Gastrocnemius medialis (tissue), 4 donors: ENCODE measurements around the gene CDK2AP2. TPM values are rescaled to one million over a fixed set of nuclear protein-coding genes. Genes with fewer than 3 reads are reported as not detected.

Source experiments
- ATAC-seq, 2 donors: fragments of 150-250 bp; one replicate each; pipeline ENCODE4 v1.9.1; 2016
- DNase-seq, 2 donors: peaks; one replicate each; pipeline ENCODE4 v3.0.0-alpha.2; 2019
- H3K27ac ChIP-seq, 4 donors: fragments of 200-600 bp; sonication (generic); 1 replicate in 1 of 4; 2 replicates in 3 of 4; pipeline ENCODE4 v1.5.1; 2016 to 2018; ENCODE audit warnings: mild to moderate bottlenecking in 2 of 4, moderate library complexity in 1 of 4
- H3K27me3 ChIP-seq, 3 donors: fragments of 200-600 bp; sonication (generic) in 2 of 3; 1 replicate in 1 of 3; 2 replicates in 2 of 3; pipeline versions ENCODE4 v1.5.1 to v1.6.0; 2016 to 2019; ENCODE audit warnings: mild to moderate bottlenecking in 1 of 3, moderate library complexity in 1 of 3
- H3K36me3 ChIP-seq, 2 donors: fragments of 200-600 bp; sonication (generic) in 1 of 2; one replicate each; pipeline ENCODE4 v1.5.1; 2017 to 2018
- H3K4me1 ChIP-seq, 2 donors: fragments of 200-600 bp; sonication (generic) in 1 of 2; one replicate each; pipeline ENCODE4 v1.5.1; 2016 to 2017; ENCODE audit warnings: mild to moderate bottlenecking in 2 of 2
- H3K4me3 ChIP-seq, 4 donors: fragments of 200-600 bp; sonication (generic) in 3 of 4; 1 replicate in 1 of 4; 2 replicates in 3 of 4; pipeline ENCODE4 v1.5.1; 2016 to 2019; ENCODE audit warnings: mild to moderate bottlenecking in 2 of 4
- H3K9me3 ChIP-seq, 3 donors: fragments of 200-600 bp; sonication (generic) in 2 of 3; 1 replicate in 1 of 3; 2 replicates in 2 of 3; pipeline ENCODE4 v1.5.1; 2016 to 2019
- POLR2A ChIP-seq, 2 donors: fragments of 450-650 bp; IDR thresholded peaks; one replicate each; pipeline ENCODE4 v1.6.1; 2017; ENCODE audit warnings: antibody characterized with exemption in 2 of 2, mild to moderate bottlenecking in 2 of 2, moderate library complexity in 2 of 2
- in situ Hi-C, 4 donors: fragments of 200-750 bp; cut with MboI; loops; one replicate each; pipeline versions ENCODE4 v1.15.0 to v1.8.0; 2017; ENCODE audit warnings: low sequenced_read_pairs in 4 of 4
- intact Hi-C: fragments of 100-400 bp; cut with DNase I; formaldehyde crosslinking; loops from one replicate; pipeline ENCODE4 v1.15.1; 2023; ENCODE audit warnings: low total_unique reads
- total RNA-seq, 4 donors: library from RNA; depleted of rRNA; stranded (reverse); fragments of >200 nt; gene quantifications; one replicate each; pipeline versions ENCODE4 v1.1.0 to v1.2.3, GENCODE V29; 2016
- TF ChIP-seq, protein P1 (sequence below), 5 experiments: fragments of 450-650 bp in 3 of 5; fragments of 200-600 bp in 2 of 5; sonication (generic) in 2 of 5; IDR thresholded peaks in 4 of 5; conservative IDR thresholded peaks in 1 of 5; 1 replicate in 4 of 5; 2 replicates in 1 of 5; pipeline ENCODE4 v1.5.1; 2016 to 2019; ENCODE audit warnings: antibody characterized with exemption in 5 of 5, mild to moderate bottlenecking in 3 of 5, moderate library complexity in 3 of 5

The CDK2AP2 gene
- total RNA-seq, 4 donors from 2014 or later: 24.1 to 47.5 (median 37.3) TPM

DNA sequence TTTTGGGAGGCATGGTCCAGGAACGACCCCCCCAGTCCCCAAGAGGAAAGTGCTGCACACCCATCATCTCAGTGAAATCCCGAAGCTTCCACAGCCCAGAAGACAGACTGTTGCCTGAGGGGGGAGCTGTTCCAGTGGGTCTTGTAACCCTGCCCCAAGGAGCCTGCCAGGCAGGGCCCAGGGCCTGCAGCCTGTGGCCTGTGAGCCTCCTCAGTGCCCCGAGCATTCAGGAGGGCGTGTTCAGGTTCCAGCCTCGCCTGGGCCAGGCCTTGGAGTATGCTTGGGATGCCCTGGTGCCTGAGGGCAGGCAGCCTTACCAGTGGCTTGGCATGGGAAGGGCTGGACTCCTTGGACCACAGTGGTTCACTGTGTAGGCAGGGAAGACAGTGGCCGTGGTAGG is 33.2 kb upstream of the CDK2AP2 start:
- ATAC-seq (no peak), DNase-seq (no peak)
- Histone ChIP-seq H3K4me3 (no peak overlapping the region), H3K27me3 (no peaks in the 10 kb centered on the region), H3K27ac (no peak overlapping the region), H3K36me3 (no peaks in the 10 kb centered on the region), H3K9me3 (no peaks in the 10 kb centered on the region), H3K4me1 (peaks cover 4 to 8% of the 10 kb centered on the region in 2 donors)
- in situ Hi-C loops (no loop called here), intact Hi-C loops (no loop called here)
- TF ChIP-seq POLR2A (IDR thresholded peaks at IDR 0.05): no peak
- TF ChIP-seq, protein P1, sequence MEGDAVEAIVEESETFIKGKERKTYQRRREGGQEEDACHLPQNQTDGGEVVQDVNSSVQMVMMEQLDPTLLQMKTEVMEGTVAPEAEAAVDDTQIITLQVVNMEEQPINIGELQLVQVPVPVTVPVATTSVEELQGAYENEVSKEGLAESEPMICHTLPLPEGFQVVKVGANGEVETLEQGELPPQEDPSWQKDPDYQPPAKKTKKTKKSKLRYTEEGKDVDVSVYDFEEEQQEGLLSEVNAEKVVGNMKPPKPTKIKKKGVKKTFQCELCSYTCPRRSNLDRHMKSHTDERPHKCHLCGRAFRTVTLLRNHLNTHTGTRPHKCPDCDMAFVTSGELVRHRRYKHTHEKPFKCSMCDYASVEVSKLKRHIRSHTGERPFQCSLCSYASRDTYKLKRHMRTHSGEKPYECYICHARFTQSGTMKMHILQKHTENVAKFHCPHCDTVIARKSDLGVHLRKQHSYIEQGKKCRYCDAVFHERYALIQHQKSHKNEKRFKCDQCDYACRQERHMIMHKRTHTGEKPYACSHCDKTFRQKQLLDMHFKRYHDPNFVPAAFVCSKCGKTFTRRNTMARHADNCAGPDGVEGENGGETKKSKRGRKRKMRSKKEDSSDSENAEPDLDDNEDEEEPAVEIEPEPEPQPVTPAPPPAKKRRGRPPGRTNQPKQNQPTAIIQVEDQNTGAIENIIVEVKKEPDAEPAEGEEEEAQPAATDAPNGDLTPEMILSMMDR (IDR thresholded peaks at IDR 0.05 in 4 of 5, conservative IDR thresholded peaks at IDR 0.05 in 1 of 5): no peak

DNA sequence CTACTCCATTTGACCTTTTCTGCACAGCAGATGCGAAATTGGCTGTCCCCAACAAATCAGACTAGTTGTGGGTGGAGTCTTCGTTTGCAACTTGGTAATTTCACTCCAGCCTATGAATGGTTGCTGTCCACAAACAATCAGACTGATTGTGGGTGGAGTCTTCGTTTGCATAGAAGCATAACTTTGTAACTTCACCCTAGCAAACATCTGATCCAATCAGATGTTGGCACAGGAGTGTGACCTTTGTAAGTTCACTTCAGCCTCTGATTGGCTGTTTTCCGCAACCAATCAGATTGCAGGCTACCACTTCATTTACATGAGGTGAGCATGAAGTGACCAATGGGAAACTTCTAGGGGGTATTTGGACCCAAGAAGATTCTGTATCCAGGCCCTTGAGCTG is 31.6 kb upstream of the CDK2AP2 start:
- TF ChIP-seq POLR2A (IDR thresholded peaks at IDR 0.05): no peak
- TF ChIP-seq, protein P1 (IDR thresholded peaks at IDR 0.05 in 4 of 5, conservative IDR thresholded peaks at IDR 0.05 in 1 of 5): no peak
- intact Hi-C loops: no loop called here
- ATAC-seq (no peak), DNase-seq (no peak)
- H3K4me3 ChIP-seq: no peak overlapping the region
- no peaks in the 10 kb centered on the region for H3K27me3 ChIP-seq
- no peaks in the 10 kb centered on the region for H3K9me3 ChIP-seq
- no peak overlapping the region for H3K27ac ChIP-seq
- in situ Hi-C loops: no loop called here
- no peaks in the 10 kb centered on the region for H3K36me3 ChIP-seq
- H3K4me1 ChIP-seq: peaks cover 0 to 4% of the 10 kb centered on the region in 2 donors

DNA sequence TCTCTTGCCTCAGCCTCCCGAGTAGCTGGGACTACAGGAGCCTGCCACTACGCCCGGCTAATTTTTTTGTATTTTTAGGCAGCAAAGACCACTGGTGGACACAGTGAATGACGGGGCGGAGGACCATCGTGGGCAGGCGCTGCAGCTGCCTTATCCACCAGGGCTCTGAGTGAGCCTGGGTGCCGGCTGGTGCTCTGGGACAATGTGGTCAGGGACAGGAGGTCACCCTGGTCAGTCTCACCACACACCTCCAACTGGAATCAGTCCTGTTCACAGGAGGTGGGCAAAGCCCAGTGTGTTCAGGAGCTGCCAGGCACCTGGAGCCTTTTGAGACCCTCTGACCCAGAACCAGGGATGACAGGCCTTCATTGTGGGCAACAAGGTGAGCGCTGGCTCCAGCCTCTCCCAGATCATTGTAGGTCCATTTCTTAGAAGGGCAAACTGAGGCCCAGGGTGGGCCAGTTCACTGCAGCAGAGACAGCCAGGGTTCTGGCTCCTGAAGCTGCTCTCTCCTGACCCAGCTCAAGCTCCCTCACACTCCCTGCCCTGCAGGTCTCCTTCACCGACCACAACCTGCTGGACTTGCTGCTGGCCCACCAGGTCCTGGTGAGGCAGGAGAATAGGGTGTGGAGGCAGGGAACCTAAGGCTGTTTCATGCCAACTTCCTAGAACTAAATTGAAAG is 31.0 kb upstream of the CDK2AP2 start:
- H3K27ac ChIP-seq: no peak overlapping the region
- intact Hi-C loops (no loop called here), in situ Hi-C loops (no loop called here)
- no peaks in the 10 kb centered on the region for H3K4me1 ChIP-seq
- no peaks in the 10 kb centered on the region for H3K27me3 ChIP-seq
- ATAC-seq: no peak
- no peaks in the 10 kb centered on the region for H3K36me3 ChIP-seq
- no peak for DNase-seq
- H3K4me3 ChIP-seq: no peak overlapping the region
- no peaks in the 10 kb centered on the region for H3K9me3 ChIP-seq
- TF ChIP-seq POLR2A (IDR thresholded peaks at IDR 0.05): no peak
- TF ChIP-seq, protein P1 (IDR thresholded peaks at IDR 0.05 in 4 of 5, conservative IDR thresholded peaks at IDR 0.05 in 1 of 5): no peak

DNA sequence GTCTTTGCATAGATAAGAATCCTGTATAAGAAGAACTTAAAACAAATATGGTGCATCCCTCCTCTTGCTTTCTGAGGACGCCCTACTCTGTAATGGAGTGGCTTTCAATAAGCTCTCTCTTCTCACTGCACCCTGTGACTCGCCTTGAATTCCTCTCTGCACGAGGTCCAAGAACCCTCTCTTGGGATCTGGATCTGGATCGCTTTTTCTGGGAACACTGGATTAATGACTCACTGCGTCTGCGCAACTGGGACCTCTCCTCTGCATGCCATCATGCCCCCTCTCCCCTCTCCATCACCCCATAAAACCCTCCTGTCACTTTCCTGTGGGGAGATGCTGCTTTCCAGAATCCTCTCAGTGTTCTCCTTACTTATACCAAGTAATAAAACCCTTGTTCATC is 30.3 kb upstream of the CDK2AP2 start:
- Histone ChIP-seq H3K9me3 (no peaks in the 10 kb centered on the region), H3K27ac (no peak overlapping the region), H3K4me3 (no peak overlapping the region), H3K27me3 (no peaks in the 10 kb centered on the region), H3K36me3 (no peaks in the 10 kb centered on the region), H3K4me1 (no peaks in the 10 kb centered on the region)
- in situ Hi-C loops (no loop called here), intact Hi-C loops (no loop called here)
- no peak for TF ChIP-seq POLR2A (IDR thresholded peaks at IDR 0.05)
- TF ChIP-seq, protein P1 (IDR thresholded peaks at IDR 0.05 in 4 of 5, conservative IDR thresholded peaks at IDR 0.05 in 1 of 5): no peak
- DNase-seq: no peak
- no peak for ATAC-seq

DNA sequence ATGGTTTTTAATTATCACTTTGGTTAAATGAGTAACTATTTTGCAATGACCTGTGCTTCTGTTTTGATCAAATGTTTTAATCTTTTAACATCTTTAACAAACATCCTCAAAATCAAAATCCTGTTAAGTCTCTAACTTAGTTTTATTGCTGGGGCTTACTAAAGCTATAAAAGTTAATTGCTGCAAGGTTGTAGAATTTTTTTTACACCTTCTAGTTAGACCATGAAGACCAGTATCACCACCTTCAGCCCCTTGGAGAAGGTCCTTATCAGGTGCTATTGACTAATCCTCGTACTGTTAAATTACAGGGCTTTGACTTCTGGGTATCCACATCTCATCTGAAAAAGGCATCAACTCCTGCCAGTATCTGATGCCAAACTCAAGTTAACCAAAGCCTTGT is 27.6 kb upstream of the CDK2AP2 start:
- in situ Hi-C loops (no loop called here), intact Hi-C loops (no loop called here)
- no peak for DNase-seq
- no peak overlapping the region for H3K27ac ChIP-seq
- no peaks in the 10 kb centered on the region for H3K9me3 ChIP-seq
- no peaks in the 10 kb centered on the region for H3K36me3 ChIP-seq
- ATAC-seq: no peak
- no peak for TF ChIP-seq POLR2A (IDR thresholded peaks at IDR 0.05)
- TF ChIP-seq, protein P1 (IDR thresholded peaks at IDR 0.05 in 4 of 5, conservative IDR thresholded peaks at IDR 0.05 in 1 of 5): no peak
- H3K4me3 ChIP-seq: no peak overlapping the region
- no peaks in the 10 kb centered on the region for H3K27me3 ChIP-seq
- no peaks in the 10 kb centered on the region for H3K4me1 ChIP-seq
